HG03025 (cell line): ENCODE results near the gene TNFRSF6B.

Experiments used
- ATAC-seq: cut with Tn5 transposase; IDR thresholded peaks from one replicate; pipeline ENCODE4 v1.9.1; 2021; ENCODE audit warnings: mild to moderate bottlenecking, moderate library complexity; ENCODE audit not compliant: unreplicated experiment, low FRiP score

TNFRSF6B gene

GRCh38 chr20:63682384-63683139 is 13.9 kb upstream of the TNFRSF6B start:
- no peak for ATAC-seq

DNA sequence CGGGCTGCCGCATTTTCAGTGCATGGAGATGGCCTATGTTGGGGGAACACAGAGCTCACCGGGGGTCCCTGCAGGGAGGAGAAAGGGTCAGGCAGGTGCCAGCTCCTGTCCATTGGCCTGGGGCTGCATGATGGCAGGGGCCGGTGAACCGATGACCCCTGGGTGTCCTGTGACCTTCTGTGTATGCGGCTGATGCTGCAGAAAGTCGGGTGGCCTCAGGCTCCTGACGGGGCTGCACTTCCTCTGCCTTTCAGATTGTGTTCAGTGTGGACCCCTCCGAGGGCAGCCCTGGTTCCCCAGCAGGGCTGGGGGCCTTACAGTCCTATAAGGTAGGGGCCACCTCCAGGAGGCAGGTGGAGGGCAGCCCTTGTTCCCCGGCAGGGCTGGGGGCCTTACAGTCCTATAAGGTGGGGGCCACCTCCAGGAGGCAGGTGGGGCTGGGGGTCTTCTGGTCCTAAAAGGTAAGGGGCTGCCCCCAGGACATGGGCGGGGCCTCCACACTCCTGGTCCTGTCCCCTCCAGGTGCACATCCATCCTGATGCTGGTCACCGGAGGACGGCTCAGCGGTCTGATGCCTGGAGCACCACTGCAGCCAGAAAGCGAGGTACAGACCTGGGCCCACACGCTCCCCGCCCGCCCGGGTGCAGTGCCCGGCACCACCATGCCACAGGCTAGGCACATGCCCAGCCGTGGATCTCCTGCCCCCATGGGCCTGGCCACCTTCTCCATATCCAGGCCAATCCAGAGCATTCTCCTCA is 11.0 kb upstream of the TNFRSF6B start:
- no peak for ATAC-seq

DNA sequence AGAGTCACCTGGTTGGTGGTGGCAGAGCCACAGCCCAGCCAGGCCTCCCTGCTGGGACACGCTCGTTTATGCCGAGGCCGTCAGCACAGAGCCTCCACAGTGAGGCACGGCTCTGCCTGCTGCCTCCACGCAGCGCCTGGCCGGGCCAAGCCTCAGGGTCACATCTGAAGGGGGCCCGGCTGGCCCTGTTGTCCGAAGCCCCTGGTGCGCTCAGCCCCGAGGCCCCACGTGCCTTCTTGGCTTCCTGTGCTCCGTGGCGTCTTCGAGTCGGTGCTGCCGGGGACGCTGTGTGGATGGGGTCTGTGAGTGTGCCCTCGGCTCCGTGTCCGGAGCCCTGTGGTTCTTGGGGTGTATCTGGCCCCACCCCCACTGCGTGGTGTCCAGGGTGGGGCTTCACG is 10.4 kb upstream of the TNFRSF6B start:
- ATAC-seq = no peak

DNA sequence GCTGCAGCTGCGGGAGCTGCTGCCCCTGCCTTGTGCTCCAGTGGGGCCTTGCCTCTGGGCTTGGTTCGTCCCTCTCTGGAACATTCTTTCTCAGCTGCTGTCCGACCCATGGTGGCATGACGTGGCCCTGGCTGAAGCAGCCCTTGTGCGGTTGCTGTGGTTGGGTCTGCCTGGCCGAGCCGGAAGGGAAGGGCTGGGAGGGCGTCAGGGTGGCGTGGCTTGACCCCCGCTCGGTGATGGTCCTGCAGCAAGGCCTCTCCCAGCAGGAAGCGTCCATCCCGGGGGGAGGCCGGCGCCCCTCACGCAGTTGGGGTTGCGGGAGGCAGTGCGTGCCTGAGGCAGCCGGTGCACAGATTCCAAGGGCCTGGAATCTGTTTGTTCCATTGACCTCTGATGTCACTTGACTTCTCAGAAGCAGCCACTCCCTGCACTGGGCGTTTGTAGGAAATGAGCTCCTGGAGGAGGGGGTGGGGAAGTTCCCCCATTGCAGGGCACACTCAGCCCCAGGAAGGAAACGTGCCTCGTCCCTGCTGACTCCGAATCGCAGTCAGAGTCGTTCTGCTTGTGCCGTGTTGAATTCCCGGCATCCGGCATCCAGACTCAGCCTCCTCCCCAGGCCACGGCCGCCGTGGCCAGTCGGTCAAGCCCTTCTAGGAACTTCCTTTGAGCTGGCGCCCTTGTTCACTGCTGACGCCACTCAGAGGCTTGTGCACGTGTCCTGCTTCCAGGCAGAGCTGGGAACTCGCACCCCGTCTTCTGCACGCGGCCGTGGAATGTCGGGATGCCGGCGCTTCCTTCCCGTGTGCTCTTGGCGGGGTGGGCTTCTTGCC is 9.7 kb upstream of the TNFRSF6B start:
- ATAC-seq = no peak

DNA sequence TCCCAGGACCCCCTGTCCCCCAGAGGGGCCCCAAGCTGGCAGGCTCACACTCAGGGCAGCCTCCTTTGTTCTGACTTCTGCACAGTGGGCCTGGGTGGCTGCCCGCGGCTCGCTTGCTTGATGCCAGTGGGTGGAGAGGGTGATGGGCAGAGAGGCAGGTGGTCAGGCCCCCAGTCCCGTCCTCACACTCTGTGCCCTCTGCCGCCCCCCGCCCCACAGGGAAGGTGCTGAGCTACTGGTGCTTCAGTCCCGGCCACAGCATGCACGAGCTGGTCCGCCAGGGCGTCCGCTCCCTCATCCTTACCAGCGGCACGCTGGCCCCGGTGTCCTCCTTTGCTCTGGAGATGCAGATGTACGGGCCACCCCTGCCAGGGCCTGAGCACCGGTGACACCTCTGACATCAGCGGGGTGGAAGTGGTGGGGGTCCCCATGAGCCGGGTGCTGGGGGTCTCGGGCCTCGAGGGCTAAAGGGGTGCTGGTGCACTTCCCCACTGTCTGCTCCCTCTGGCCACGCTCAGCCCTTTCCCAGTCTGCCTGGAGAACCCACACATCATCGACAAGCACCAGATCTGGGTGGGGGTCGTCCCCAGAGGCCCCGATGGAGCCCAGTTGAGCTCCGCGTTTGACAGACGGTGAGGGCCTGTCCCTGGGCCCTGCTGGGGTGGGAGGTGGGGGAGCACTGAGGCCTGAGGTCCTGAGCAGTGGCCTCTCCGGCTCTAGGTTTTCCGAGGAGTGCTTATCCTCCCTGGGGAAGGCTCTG is 8.9 kb upstream of the TNFRSF6B start:
- ATAC-seq = no peak

DNA sequence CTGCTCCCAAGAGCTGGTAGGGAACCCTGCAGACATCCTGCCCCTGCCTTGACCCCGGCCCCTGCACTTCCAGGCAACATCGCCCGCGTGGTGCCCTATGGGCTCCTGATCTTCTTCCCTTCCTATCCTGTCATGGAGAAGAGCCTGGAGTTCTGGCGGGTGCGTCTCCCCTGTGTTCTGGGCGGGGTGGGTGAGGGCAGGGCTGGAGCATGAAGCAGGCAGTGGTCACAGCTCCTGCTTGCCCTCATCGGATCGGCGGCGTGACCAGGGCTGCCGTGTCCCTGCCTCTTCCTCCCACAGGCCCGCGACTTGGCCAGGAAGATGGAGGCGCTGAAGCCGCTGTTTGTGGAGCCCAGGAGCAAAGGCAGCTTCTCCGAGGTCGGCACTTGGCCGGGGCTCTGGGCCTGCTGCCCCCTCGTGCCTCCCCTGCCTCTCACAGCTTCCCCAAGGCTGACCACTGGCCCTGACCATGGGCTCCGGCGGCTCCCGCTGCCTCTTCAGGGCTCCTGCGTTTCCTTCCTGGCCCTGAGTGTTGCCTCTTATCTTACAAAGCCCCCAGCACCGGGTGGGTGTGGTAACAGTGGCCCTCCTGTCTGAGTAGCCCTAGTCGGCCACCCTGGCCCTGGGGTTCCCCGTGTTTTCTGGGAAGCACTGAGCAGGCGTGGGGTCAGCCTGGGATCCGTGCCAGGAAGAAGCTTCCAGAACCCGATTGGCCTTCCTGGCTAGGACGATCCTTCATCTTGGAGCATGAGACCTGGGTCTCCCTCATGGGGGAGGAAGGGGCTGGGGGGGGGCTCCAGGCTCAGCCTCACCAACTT is 8.0 kb upstream of the TNFRSF6B start:
- ATAC-seq = no peak

DNA sequence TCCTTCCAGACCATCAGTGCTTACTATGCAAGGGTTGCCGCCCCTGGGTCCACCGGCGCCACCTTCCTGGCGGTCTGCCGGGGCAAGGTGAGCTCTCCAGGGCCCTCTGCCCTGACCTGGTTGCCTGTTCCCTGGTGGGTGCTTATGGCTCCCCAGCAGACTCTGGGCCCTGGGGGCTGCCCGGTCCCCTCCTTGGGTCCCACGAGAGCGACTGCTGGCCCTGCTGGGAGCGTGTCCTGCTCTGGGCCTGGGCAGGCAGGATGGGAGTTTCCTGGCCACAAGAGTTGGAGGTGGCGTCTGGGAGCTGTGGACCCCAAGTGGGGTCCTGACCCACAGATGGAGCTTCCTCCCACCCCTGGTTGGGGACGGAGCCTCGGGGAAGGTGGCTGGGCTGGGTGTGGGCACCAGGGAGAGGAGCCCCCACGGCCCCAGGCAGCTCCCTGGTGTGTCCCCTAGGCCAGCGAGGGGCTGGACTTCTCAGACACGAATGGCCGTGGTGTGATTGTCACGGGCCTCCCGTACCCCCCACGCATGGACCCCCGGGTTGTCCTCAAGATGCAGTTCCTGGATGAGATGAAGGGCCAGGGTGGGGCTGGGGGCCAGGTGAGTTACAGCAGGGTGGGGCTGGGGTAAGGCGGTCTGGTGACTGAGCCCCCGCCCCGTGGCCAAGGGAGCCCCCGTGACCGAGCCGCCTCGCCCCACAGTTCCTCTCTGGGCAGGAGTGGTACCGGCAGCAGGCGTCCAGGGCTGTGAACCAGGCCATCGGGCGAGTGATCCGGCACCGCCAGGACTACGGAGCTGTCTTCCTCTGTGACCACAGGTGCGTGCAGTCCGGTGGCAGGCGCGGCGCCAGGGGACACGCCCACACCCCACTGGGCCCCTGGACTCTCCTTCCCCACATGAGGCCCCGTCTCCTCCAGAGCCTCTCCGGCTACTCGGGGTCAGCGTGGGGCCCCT is 7.1 kb upstream of the TNFRSF6B start:
- ATAC-seq = no peak

DNA sequence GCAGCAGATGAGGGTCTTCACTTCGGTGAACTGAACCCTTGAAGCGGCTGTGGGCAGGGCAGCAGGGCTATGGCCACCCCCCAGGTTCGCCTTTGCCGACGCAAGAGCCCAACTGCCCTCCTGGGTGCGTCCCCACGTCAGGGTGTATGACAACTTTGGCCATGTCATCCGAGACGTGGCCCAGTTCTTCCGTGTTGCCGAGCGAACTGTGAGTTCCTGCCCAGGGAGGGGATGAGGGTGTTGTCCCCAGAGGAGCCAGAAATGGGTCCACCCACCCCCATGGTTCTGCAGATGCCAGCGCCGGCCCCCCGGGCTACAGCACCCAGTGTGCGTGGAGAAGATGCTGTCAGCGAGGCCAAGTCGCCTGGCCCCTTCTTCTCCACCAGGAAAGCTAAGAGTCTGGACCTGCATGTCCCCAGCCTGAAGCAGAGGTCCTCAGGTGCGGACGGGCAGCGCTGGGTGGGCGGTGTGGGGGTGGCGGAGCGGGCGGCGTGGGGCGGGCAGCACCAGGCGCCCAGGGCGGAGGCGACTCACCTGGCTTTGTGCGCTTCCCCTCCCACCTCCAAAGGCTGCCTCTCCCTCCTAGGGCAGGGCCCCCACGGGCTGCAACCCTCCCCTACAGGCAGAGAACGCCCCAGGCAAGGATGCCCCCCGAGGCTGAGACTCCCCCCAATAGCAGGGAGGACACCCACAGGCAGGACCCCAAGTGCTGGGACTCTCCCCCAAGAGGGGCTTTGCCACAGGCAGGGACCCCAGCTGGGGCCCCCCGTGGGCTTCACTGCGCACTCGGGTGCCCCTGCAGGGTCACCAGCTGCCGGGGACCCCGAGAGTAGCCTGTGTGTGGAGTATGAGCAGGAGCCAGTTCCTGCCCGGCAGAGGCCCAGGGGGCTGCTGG is 6.2 kb upstream of the TNFRSF6B start:
- no peak for ATAC-seq

- ATAC-seq = no peak
Measured at GRCh38 chr20:63690898-63691710, 5.3 kb upstream of the TNFRSF6B start.

DNA sequence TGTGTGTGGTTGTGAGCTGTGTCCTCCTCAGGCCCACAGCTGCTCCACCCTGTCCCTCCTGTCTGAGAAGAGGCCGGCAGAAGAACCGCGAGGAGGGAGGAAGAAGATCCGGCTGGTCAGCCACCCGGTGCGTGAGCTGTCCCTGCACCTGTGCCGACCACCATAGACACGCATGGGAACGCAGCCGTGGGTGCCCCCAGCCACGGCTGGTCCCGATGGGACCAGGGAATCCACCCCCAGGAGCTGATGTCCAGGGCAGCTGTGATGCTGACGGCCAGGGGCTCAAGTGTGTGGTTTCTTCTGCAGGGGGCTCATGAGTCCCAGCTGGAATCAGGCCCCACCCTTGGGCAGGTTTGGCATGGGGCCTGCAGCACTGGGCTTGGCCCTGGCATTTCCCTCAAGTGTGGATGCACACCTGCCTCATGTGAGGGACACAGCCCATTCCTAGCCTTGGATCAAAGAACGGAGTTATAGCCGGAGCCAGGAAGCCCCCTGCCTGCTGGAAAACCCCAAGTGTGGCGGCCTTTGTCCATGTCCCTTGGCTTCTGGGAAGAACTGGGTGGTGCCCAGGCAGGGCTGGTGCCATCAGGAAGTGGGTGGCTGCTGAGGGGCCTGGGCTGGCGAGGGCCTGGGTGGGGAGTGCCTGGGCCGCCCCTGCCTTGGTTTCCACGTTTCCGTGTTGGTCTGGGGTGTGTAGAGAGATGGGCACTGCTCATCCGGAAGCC is 4.6 kb upstream of the TNFRSF6B start:
- ATAC-seq = no peak

GRCh38 chr20:63692436-63693082 is 3.9 kb upstream of the TNFRSF6B start:
- no peak for ATAC-seq

DNA sequence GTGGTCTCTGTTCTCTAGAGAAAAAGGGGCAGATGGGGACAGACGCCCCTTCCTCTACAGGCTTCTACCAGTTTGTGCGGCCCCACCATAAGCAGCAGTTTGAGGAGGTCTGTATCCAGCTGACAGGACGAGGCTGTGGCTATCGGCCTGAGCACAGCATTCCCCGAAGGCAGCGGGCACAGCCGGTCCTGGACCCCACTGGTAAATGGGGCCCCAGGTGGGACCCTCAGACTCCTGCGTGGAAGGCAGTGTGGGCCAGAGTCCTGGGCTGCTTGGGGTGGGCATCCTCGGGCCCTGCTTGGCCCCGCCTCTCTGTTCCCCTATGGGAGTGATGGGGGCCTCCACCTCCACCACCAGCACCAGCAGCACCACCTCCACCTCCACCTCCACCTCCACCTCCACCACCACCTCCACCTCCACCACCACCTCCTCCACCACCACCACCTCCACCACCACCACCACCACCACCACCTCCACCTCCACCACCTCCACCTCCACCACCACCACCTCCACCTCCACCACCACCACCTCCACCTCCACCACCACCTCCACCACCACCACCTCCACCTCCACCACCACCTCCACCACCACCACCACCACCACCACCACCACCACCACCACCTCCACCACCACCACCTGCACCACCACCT is 3.2 kb upstream of the TNFRSF6B start:
- ATAC-seq = no peak

DNA sequence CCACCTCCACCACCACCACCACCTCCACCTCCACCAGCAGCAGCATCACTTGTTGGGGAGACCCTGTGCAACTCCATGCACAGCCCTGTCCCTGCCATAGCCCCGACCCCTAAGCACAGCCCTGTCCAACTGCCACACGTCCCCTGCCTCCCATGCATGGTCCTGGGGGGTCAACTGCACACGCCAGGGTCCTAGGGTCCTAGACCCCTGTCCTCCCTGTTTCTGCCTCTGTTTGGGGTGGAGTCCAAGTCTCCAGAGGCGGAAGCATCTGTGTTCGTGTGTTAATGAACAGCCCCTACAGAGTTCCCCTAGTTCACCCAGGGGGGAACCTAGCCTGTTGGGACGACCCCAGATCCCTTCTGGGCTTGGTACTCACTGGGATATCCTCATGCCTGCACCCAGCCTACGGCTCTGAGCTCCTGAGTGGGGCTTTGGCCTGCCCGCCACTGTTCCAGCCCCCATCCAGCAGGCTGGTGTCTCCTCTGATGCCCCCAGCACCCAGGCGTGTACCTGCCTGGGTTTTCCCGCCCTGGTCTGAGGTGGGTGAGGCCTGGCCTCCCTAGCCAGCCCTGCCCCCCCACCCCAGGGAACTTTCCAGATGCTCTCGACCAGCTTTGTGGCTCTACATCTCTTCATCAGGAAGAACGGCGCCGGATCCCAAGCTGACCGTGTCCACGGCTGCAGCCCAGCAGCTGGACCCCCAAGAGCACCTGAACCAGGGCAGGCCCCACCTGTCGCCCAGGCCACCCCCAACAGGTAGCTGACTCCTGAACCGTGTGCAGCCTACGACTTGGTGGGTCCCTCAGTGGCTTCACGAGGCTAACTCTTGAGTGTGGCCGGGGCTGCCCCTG is 2.5 kb upstream of the TNFRSF6B start:
- no peak for ATAC-seq
